Measurements from ENCODE around the gene CXCR3.

The CXCR3 gene

GRCh38 chrX:71640002-71640401 is 21.7 kb upstream of the CXCR3 start:
- TF ChIP-seq CTCF (IDR thresholded peaks at IDR 0.05) = no peak

- no peak for TF ChIP-seq CTCF (IDR thresholded peaks at IDR 0.05)
Measured at GRCh38 chrX:71638409-71638808, 20.1 kb upstream of the CXCR3 start.

GRCh38 chrX:71637848-71638247 is 19.5 kb upstream of the CXCR3 start:
- TF ChIP-seq CTCF (IDR thresholded peaks at IDR 0.05) = no peak

- TF ChIP-seq CTCF (IDR thresholded peaks at IDR 0.05) = no peak
Measured at GRCh38 chrX:71637253-71637618, 18.9 kb upstream of the CXCR3 start.

GRCh38 chrX:71636438-71637252 is 18.3 kb upstream of the CXCR3 start:
- TF ChIP-seq CTCF (IDR thresholded peaks at IDR 0.05) = no peak

- TF ChIP-seq CTCF (IDR thresholded peaks at IDR 0.05) = no peak
Measured at GRCh38 chrX:71634366-71634765, 16.1 kb upstream of the CXCR3 start.

- no peak for TF ChIP-seq CTCF (IDR thresholded peaks at IDR 0.05)
Measured at GRCh38 chrX:71632923-71633657, 14.8 kb upstream of the CXCR3 start.
